ENCODE measurements around the gene AGBL5. TPM values are rescaled to one million over a fixed set of nuclear protein-coding genes. Genes with fewer than 3 reads are reported as not detected.

The AGBL5 gene
- total RNA-seq, 1 donor from 2014 or later: 32.0 TPM

GRCh38 chr2:27083410-27084296, 32.2 kb downstream of the AGBL5 start:
- no peaks in the 10 kb centered on the region for H3K36me3 ChIP-seq (ENCODE audit: control insufficient read depth, insufficient read depth, low read length)
- no peak for TF ChIP-seq CTCF (IDR thresholded peaks at IDR 0.05; ENCODE audit: insufficient read depth, low read length, poor library complexity, severe bottlenecking)
- DNase-seq (ENCODE audit: low read depth): no peak
- no peaks in the 10 kb centered on the region for H3K27me3 ChIP-seq (ENCODE audit: control insufficient read depth, insufficient read depth, low read length)
- H3K4me3 ChIP-seq (ENCODE audit: low read depth, low read length): no peak overlapping the region

- Histone ChIP-seq H3K27me3 (ENCODE audit: control insufficient read depth, insufficient read depth, low read length) (no peaks in the 10 kb centered on the region), H3K4me3 (ENCODE audit: low read depth, low read length) (no peak overlapping the region), H3K36me3 (ENCODE audit: control insufficient read depth, insufficient read depth, low read length) (no peaks in the 10 kb centered on the region)
- TF ChIP-seq CTCF (IDR thresholded peaks at IDR 0.05; ENCODE audit: insufficient read depth, low read length, poor library complexity, severe bottlenecking): no peak
- DNase-seq (ENCODE audit: low read depth): no peak
Measured at GRCh38 chr2:27084297-27085061, 33.0 kb downstream of the AGBL5 start.

GRCh38 chr2:27085062-27085672, 33.7 kb downstream of the AGBL5 start:
- Histone ChIP-seq H3K4me3 (ENCODE audit: low read depth, low read length) (peak overlapping the region; percentile 55), H3K27me3 (ENCODE audit: control insufficient read depth, insufficient read depth, low read length) (no peaks in the 10 kb centered on the region), H3K36me3 (ENCODE audit: control insufficient read depth, insufficient read depth, low read length) (no peaks in the 10 kb centered on the region)
- TF ChIP-seq CTCF (IDR thresholded peaks at IDR 0.05; ENCODE audit: insufficient read depth, low read length, poor library complexity, severe bottlenecking): no peak
- DNase-seq (ENCODE audit: low read depth): no peak

- H3K27me3 ChIP-seq (ENCODE audit: control insufficient read depth, insufficient read depth, low read length): no peaks in the 10 kb centered on the region
- peak overlapping the region; percentile 55 for H3K4me3 ChIP-seq (ENCODE audit: low read depth, low read length)
- TF ChIP-seq CTCF (IDR thresholded peaks at IDR 0.05; ENCODE audit: insufficient read depth, low read length, poor library complexity, severe bottlenecking): peak; percentile 63
- DNase-seq (ENCODE audit: low read depth): no peak
- H3K36me3 ChIP-seq (ENCODE audit: control insufficient read depth, insufficient read depth, low read length): no peaks in the 10 kb centered on the region
Measured at GRCh38 chr2:27085673-27086089, 34.2 kb downstream of the AGBL5 start.

GRCh38 chr2:27086090-27086723, 34.7 kb downstream of the AGBL5 start:
- no peaks in the 10 kb centered on the region for H3K27me3 ChIP-seq (ENCODE audit: control insufficient read depth, insufficient read depth, low read length)
- peak; percentile 24 for TF ChIP-seq CTCF (IDR thresholded peaks at IDR 0.05; ENCODE audit: insufficient read depth, low read length, poor library complexity, severe bottlenecking)
- DNase-seq (ENCODE audit: low read depth): peak; percentile 51
- no peaks in the 10 kb centered on the region for H3K36me3 ChIP-seq (ENCODE audit: control insufficient read depth, insufficient read depth, low read length)
- H3K4me3 ChIP-seq (ENCODE audit: low read depth, low read length): peak overlapping the region; percentile 55
